ENCODE results near the gene IRS2.

DNA sequence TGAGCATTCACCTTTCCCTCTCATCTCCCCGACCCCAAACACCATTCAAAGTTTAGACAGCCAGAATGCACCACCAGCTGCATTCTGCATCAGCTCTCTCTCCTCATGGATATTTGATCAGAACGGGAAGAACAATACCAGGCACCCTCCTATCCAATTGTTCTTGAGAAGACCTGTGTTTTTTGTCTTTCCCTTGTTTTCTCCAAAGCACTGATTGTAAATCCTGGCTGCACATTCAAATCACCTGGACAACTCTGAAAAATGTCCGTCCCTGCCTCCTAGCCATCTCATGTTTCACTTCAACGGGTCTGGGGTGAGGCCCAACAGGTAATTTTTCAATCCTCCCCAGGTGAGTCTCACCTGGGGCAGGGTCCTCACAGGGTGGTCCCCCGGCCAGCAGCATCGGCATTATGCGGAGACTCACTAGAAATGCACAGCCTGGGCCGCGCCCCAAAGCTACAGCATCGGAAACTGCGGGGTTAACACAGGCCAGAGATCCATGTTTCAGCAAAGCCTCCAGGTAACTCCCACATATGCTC lies 5.5 kb downstream of the IRS2 start:
- TF ChIP-seq, protein P1, sequence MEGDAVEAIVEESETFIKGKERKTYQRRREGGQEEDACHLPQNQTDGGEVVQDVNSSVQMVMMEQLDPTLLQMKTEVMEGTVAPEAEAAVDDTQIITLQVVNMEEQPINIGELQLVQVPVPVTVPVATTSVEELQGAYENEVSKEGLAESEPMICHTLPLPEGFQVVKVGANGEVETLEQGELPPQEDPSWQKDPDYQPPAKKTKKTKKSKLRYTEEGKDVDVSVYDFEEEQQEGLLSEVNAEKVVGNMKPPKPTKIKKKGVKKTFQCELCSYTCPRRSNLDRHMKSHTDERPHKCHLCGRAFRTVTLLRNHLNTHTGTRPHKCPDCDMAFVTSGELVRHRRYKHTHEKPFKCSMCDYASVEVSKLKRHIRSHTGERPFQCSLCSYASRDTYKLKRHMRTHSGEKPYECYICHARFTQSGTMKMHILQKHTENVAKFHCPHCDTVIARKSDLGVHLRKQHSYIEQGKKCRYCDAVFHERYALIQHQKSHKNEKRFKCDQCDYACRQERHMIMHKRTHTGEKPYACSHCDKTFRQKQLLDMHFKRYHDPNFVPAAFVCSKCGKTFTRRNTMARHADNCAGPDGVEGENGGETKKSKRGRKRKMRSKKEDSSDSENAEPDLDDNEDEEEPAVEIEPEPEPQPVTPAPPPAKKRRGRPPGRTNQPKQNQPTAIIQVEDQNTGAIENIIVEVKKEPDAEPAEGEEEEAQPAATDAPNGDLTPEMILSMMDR (IDR thresholded peaks at IDR 0.05), result no peak
- no peak for TF ChIP-seq POLR2A (IDR thresholded peaks at IDR 0.05)

Data from breast epithelium (tissue), 3 donors.